WTC11 (cell line): ENCODE measurements around the gene NAA60. TPM values are rescaled to one million over a fixed set of nuclear protein-coding genes. Genes with fewer than 3 reads are reported as not detected.

ENCODE experiments used
- ATAC-seq: fragments of 200-7000 bp; cut with Tn5 transposase; 2 replicates; pipeline ENCODE4 v1.10.0; 2021; ENCODE audit warnings: mild to moderate bottlenecking, moderate library complexity
- CTCF ChIA-PET: fragments of 300-600 bp; sonication (Branson Sonifier 250); formaldehyde crosslinking; loops from one replicate; lab custom pipeline; 2021; ENCODE audit warnings: antibody characterized with exemption; lab: Charles Lee
- POLR2A ChIA-PET: fragments of 350-600 bp; sonication (Branson Sonifier 250); formaldehyde crosslinking; loops from one replicate; lab custom pipeline; 2021; ENCODE audit warnings: antibody characterized with exemption; lab: Charles Lee
- DNase-seq: peaks from one replicate; pipeline ENCODE4 v3.0.0; 2021; ENCODE audit warnings: low spot score
- H3K27ac Mint-ChIP-seq: 2 replicates; pipeline ENCODE4 v1.8.0; 2021; ENCODE audit warnings: mixed read lengths
- H3K27me3 Mint-ChIP-seq: 2 replicates; pipeline ENCODE4 v1.8.0; 2021; ENCODE audit warnings: low read depth, mild to moderate bottlenecking, moderate library complexity, mixed read lengths
- H3K36me3 Mint-ChIP-seq: 2 replicates; pipeline ENCODE4 v1.8.0; 2021; ENCODE audit warnings: mixed read lengths
- H3K4me1 Mint-ChIP-seq: 2 replicates; pipeline ENCODE4 v1.8.0; 2022; ENCODE audit warnings: mixed read lengths
- H3K4me3 Mint-ChIP-seq: 2 replicates; pipeline ENCODE4 v1.8.0; 2021; ENCODE audit warnings: mild to moderate bottlenecking, moderate library complexity, mixed read lengths
- H3K9me3 Mint-ChIP-seq: 2 replicates; pipeline ENCODE4 v1.8.0; 2021; ENCODE audit warnings: mixed read lengths
- ATF1 ChIP-seq: sonication (generic); formaldehyde crosslinking; IDR thresholded peaks from 2 replicates; pipeline ENCODE4 v1.8.1; 2023; ENCODE audit warnings: mild to moderate bottlenecking, moderate library complexity, missing genetic modification reagents
- ESRRA ChIP-seq: sonication (generic); formaldehyde crosslinking; IDR thresholded peaks from 2 replicates; pipeline ENCODE4 v1.8.1; 2022; ENCODE audit warnings: mild to moderate bottlenecking, missing genetic modification reagents, borderline replicate concordance
- FOXP4 ChIP-seq: sonication (generic); formaldehyde crosslinking; IDR thresholded peaks from 2 replicates; pipeline ENCODE4 v1.8.0; 2022; ENCODE audit warnings: mild to moderate bottlenecking, missing genetic modification reagents
- HMGXB4 ChIP-seq: sonication (generic); formaldehyde crosslinking; IDR thresholded peaks from 2 replicates; pipeline ENCODE4 v1.8.1; 2023; ENCODE audit warnings: mild to moderate bottlenecking, moderate library complexity, missing genetic modification reagents
- IRF1 ChIP-seq: sonication (generic); formaldehyde crosslinking; IDR thresholded peaks from 2 replicates; pipeline ENCODE4 v1.8.0; 2023; ENCODE audit warnings: missing genetic modification reagents
- NFYB ChIP-seq: sonication (generic); formaldehyde crosslinking; conservative IDR thresholded peaks from 2 replicates; pipeline ENCODE4 v1.8.0; 2022; ENCODE audit warnings: low read depth, missing genetic modification reagents
- NR3C1 ChIP-seq: sonication (generic); formaldehyde crosslinking; conservative IDR thresholded peaks from 2 replicates; pipeline ENCODE4 v1.8.1; 2023; ENCODE audit warnings: low read depth, mild to moderate bottlenecking, missing genetic modification reagents
- USF2 ChIP-seq: sonication (generic); formaldehyde crosslinking; IDR thresholded peaks from 2 replicates; pipeline ENCODE4 v1.8.1; 2023; ENCODE audit warnings: mild to moderate bottlenecking, missing genetic modification reagents, moderate library complexity
- ZNF219 ChIP-seq: sonication (generic); formaldehyde crosslinking; IDR thresholded peaks from 2 replicates; pipeline ENCODE4 v1.8.0; 2023; ENCODE audit warnings: missing genetic modification reagents, mild to moderate bottlenecking, borderline replicate concordance
- ZNF232 ChIP-seq: sonication (generic); formaldehyde crosslinking; IDR thresholded peaks from 2 replicates; pipeline ENCODE4 v1.8.0; 2022; ENCODE audit warnings: mild to moderate bottlenecking, missing genetic modification reagents
- ZNF416 ChIP-seq: fragments of 250-450 bp; sonication (Bioruptor Pico); IDR thresholded peaks from 2 replicates; pipeline ENCODE4 v1.9.0; 2021; ENCODE audit warnings: mild to moderate bottlenecking, inconsistent platforms
- ZNF423 ChIP-seq: fragments of 250-450 bp; sonication (Bioruptor Pico); IDR thresholded peaks from 2 replicates; pipeline ENCODE4 v2.1.2; 2022; ENCODE audit warnings: mild to moderate bottlenecking, moderate library complexity
- total RNA-seq: library from RNA; stranded (reverse); gene quantifications from 3 replicates; pipeline ENCODE4 v1.2.3, GENCODE V29; 2021
- TF ChIP-seq, protein P1 (sequence below): sonication (generic); formaldehyde crosslinking; IDR thresholded peaks from 2 replicates; pipeline ENCODE4 v1.8.1; 2023; ENCODE audit warnings: mild to moderate bottlenecking, missing genetic modification reagents, borderline replicate concordance

Gene NAA60
- total RNA-seq, 1 experiment from 2014 or later = 50.3 TPM

DNA sequence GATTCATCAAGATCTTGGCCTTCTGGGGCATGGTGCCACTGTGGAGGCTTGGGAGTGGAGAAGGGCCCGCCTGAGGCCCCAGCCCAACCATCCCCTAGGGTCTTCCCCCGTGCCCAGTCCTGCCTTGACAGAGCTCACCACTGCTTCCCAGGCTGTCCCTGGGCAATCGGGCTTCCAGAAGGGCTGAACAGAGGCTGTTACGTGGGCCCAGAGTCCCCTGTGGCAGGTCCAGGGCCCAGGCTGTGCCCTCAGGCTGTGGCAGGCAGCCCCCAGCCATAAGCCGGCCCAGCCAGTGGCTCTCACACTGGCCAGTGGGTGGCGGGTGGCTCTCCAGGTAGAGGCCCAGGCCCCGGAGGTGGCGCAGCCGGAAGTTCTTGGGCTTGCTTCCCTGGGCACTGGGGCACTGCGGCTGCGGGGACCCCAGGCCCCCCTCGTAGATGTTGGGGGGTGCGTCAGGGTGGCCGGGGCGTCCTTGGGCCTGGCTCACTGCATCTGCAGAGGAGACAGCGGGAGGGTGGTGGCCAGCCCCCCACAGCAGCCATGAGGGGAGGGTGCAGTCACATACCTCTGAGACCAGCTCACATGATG lies 51.0 kb downstream of the NAA60 start:
- DNase-seq = no peak
- CTCF ChIA-PET = no interaction called here

DNA sequence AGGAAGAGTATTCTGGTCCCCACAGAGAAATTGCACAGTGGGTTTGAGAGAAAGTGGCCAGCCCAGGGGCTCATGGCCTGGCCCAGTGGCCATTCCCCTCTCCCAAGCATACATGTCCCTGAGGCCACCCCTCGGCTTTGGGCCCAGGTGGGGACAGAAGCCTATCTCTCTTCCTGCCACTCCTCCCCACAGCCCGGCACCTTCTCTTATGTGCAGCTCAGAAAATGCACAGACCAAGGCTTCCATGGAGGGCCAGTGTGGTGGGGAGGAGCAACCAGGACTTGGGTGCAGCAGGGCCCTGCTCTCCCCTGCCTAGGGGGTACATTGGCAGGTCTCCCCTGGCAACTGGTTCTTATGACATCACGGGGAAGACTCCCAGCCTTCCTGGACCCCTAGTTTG lies 51.7 kb downstream of the NAA60 start, which contains the start of gene C16orf90:
TSS of gene C16orf90 (minus strand) at position 314 of the 400 bp plus-strand sequence. CDS start at position 246, 68 bp downstream.
- CTCF ChIA-PET = no interaction called here
- DNase-seq (no peak), ATAC-seq (no peak)
- H3K27me3 Mint-ChIP-seq = no peaks in the 10 kb centered on the region
- no peak within 1 kb of the TSS for H3K4me3 Mint-ChIP-seq
- H3K4me1 Mint-ChIP-seq = no peaks in the 10 kb centered on the region
- H3K9me3 Mint-ChIP-seq = no peaks in the 10 kb centered on the region
- POLR2A ChIA-PET = no interaction called here
- no peak within 1 kb of the TSS for H3K27ac Mint-ChIP-seq
- H3K36me3 Mint-ChIP-seq = no peaks in the 10 kb centered on the region
- TF ChIP-seq ZNF232 (CRISPR knock-in tag) (no peak), NFYB (CRISPR knock-in tag) (no peak), ESRRA (no peak), ATF1 (CRISPR knock-in tag) (no peak), ZNF416 (CRISPR knock-in tag) (no peak), NR3C1 (CRISPR knock-in tag) (no peak), IRF1 (CRISPR knock-in tag) (no peak)
- TF ChIP-seq, protein P1, sequence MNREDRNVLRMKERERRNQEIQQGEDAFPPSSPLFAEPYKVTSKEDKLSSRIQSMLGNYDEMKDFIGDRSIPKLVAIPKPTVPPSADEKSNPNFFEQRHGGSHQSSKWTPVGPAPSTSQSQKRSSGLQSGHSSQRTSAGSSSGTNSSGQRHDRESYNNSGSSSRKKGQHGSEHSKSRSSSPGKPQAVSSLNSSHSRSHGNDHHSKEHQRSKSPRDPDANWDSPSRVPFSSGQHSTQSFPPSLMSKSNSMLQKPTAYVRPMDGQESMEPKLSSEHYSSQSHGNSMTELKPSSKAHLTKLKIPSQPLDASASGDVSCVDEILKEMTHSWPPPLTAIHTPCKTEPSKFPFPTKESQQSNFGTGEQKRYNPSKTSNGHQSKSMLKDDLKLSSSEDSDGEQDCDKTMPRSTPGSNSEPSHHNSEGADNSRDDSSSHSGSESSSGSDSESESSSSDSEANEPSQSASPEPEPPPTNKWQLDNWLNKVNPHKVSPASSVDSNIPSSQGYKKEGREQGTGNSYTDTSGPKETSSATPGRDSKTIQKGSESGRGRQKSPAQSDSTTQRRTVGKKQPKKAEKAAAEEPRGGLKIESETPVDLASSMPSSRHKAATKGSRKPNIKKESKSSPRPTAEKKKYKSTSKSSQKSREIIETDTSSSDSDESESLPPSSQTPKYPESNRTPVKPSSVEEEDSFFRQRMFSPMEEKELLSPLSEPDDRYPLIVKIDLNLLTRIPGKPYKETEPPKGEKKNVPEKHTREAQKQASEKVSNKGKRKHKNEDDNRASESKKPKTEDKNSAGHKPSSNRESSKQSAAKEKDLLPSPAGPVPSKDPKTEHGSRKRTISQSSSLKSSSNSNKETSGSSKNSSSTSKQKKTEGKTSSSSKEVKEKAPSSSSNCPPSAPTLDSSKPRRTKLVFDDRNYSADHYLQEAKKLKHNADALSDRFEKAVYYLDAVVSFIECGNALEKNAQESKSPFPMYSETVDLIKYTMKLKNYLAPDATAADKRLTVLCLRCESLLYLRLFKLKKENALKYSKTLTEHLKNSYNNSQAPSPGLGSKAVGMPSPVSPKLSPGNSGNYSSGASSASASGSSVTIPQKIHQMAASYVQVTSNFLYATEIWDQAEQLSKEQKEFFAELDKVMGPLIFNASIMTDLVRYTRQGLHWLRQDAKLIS = no peak

More for the DNA sequence above, 51.0 kb downstream of the NAA60 start:
- no peaks in the 10 kb centered on the region for H3K4me1 Mint-ChIP-seq
- no peaks in the 10 kb centered on the region for H3K9me3 Mint-ChIP-seq
- no peaks in the 10 kb centered on the region for H3K27me3 Mint-ChIP-seq
- H3K36me3 Mint-ChIP-seq = no peaks in the 10 kb centered on the region
- peak; percentile 19; the same call in 1 of the 2 replicates for ATAC-seq
- TF ChIP-seq FOXP4 (CRISPR knock-in tag) (no peak), ZNF423 (CRISPR knock-in tag) (no peak), USF2 (CRISPR knock-in tag) (no peak), ZNF219 (CRISPR knock-in tag) (no peak), NR3C1 (CRISPR knock-in tag) (no peak), HMGXB4 (CRISPR knock-in tag) (no peak)
- no peak overlapping the region for H3K4me3 Mint-ChIP-seq
- H3K27ac Mint-ChIP-seq = no peak overlapping the region
- POLR2A ChIA-PET = no interaction called here
